OCI-LY1 (cell line): ENCODE results near the gene FANCD2.
"Not testable (repeated sequence)": the region's sequence is repeated elsewhere in the genome, so short reads cannot be mapped to it uniquely, and the experiment has no call there.

ENCODE experiments used
- H2AFZ ChIP-seq: fragments of 200-600 bp; sonication (generic), shearing (Covaris generic); 2 replicates; pipeline ENCODE4 v1.6.0; 2014; ENCODE audit warnings: antibody characterized with exemption, mild to moderate bottlenecking, low read length
- H3F3A ChIP-seq: fragments of 200-600 bp; sonication (generic), shearing (Covaris generic); 2 replicates; pipeline ENCODE4 v1.6.0; 2014; ENCODE audit warnings: mild to moderate bottlenecking, antibody characterized with exemption, low read length, moderate library complexity; ENCODE audit not compliant: insufficient read depth
- H3K27ac ChIP-seq: fragments of 200-600 bp; sonication (generic); 2 replicates; pipeline ENCODE4 v1.5.1; 2014; ENCODE audit warnings: low read length, mixed run types, mild to moderate bottlenecking, low read depth; ENCODE audit not compliant: poor library complexity, severe bottlenecking
- H3K27me3 ChIP-seq: fragments of 200-600 bp; sonication (generic); 2 replicates; pipeline ENCODE4 v1.6.0; 2014; ENCODE audit warnings: antibody characterized with exemption, mild to moderate bottlenecking, low read length, moderate library complexity; ENCODE audit not compliant: insufficient read depth
- H3K36me3 ChIP-seq: fragments of 200-600 bp; sonication (generic); 2 replicates; pipeline ENCODE4 v1.6.1; 2014; ENCODE audit warnings: mild to moderate bottlenecking, antibody characterized with exemption, low read length, moderate library complexity, mixed read lengths; ENCODE audit not compliant: insufficient read depth
- H3K4me1 ChIP-seq: fragments of 200-600 bp; sonication (generic); 2 replicates; pipeline ENCODE4 v1.5.1; 2014; ENCODE audit warnings: mild to moderate bottlenecking, low read length, moderate library complexity; ENCODE audit not compliant: insufficient read depth, severe bottlenecking
- H3K4me2 ChIP-seq: fragments of 200-600 bp; sonication (generic), shearing (Covaris generic); 2 replicates; pipeline ENCODE4 v1.6.1; 2014; ENCODE audit warnings: low read length
- H3K4me3 ChIP-seq: fragments of 200-600 bp; sonication (generic); 2 replicates; pipeline ENCODE4 v1.5.1; 2014; ENCODE audit warnings: low read length, low read depth, mild to moderate bottlenecking, mixed read lengths; ENCODE audit not compliant: poor library complexity, severe bottlenecking
- H3K79me2 ChIP-seq: fragments of 200-600 bp; shearing (Covaris generic); 2 replicates; pipeline ENCODE4 v1.6.1; 2016; ENCODE audit warnings: mixed run types, low read length, mixed read lengths; ENCODE audit not compliant: insufficient read depth
- H3K9ac ChIP-seq: fragments of 200-600 bp; sonication (generic), shearing (Covaris generic); 2 replicates; pipeline ENCODE4 v1.6.1; 2014; ENCODE audit warnings: mild to moderate bottlenecking, low read length, mixed read lengths
- H3K9me2 ChIP-seq: fragments of 200-600 bp; sonication (generic), shearing (Covaris generic); 2 replicates; pipeline ENCODE4 v1.6.1; 2014; ENCODE audit warnings: low read depth, mild to moderate bottlenecking, low read length, mixed read lengths
- H3K9me3 ChIP-seq: fragments of 200-600 bp; shearing (Covaris generic); 2 replicates; pipeline ENCODE4 v1.6.1; 2014; ENCODE audit warnings: low read length, mixed read lengths
- H4K20me1 ChIP-seq: fragments of 200-600 bp; sonication (generic), shearing (Covaris generic); 2 replicates; pipeline ENCODE4 v1.6.0; 2016; ENCODE audit warnings: mild to moderate bottlenecking, low read length; ENCODE audit not compliant: insufficient read depth
- EZH2 ChIP-seq: fragments of 200-600 bp; sonication (generic), shearing (Covaris generic); IDR thresholded peaks from 2 replicates; pipeline ENCODE4 v1.8.0; 2017; ENCODE audit warnings: borderline replicate concordance, mixed run types, mild to moderate bottlenecking, antibody characterized with exemption, low read length, moderate library complexity, mixed read lengths
- TF ChIP-seq, protein P1 (sequence below): fragments of 200-600 bp; sonication (generic), shearing (Covaris generic); IDR thresholded peaks from 2 replicates; pipeline ENCODE4 v1.5.1; 2017; ENCODE audit warnings: mild to moderate bottlenecking, antibody characterized with exemption, low read length, moderate library complexity, mixed read lengths

Gene FANCD2

GRCh38 chr3:10055097-10055496 is 28.9 kb downstream of the FANCD2 start:
- no peaks in the 10 kb centered on the region for H4K20me1 ChIP-seq
- TF ChIP-seq, protein P1, sequence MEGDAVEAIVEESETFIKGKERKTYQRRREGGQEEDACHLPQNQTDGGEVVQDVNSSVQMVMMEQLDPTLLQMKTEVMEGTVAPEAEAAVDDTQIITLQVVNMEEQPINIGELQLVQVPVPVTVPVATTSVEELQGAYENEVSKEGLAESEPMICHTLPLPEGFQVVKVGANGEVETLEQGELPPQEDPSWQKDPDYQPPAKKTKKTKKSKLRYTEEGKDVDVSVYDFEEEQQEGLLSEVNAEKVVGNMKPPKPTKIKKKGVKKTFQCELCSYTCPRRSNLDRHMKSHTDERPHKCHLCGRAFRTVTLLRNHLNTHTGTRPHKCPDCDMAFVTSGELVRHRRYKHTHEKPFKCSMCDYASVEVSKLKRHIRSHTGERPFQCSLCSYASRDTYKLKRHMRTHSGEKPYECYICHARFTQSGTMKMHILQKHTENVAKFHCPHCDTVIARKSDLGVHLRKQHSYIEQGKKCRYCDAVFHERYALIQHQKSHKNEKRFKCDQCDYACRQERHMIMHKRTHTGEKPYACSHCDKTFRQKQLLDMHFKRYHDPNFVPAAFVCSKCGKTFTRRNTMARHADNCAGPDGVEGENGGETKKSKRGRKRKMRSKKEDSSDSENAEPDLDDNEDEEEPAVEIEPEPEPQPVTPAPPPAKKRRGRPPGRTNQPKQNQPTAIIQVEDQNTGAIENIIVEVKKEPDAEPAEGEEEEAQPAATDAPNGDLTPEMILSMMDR = no peak
- TF ChIP-seq EZH2 = no peak
- no peaks in the 10 kb centered on the region for H3K79me2 ChIP-seq
- no peaks in the 10 kb centered on the region for H3K27me3 ChIP-seq
- H2AFZ ChIP-seq = no peak overlapping the region
- H3K9me2 ChIP-seq = no peaks in the 10 kb centered on the region
- H3K9me3 ChIP-seq = no peaks in the 10 kb centered on the region
- no peaks in the 10 kb centered on the region for H3F3A ChIP-seq
- no peak overlapping the region for H3K4me3 ChIP-seq
- H3K9ac ChIP-seq = no peak overlapping the region
- no peaks in the 10 kb centered on the region for H3K4me1 ChIP-seq
- H3K27ac ChIP-seq = no peak overlapping the region
- H3K4me2 ChIP-seq = no peak overlapping the region
- H3K36me3 ChIP-seq = peaks cover 39% of the 10 kb centered on the region

DNA sequence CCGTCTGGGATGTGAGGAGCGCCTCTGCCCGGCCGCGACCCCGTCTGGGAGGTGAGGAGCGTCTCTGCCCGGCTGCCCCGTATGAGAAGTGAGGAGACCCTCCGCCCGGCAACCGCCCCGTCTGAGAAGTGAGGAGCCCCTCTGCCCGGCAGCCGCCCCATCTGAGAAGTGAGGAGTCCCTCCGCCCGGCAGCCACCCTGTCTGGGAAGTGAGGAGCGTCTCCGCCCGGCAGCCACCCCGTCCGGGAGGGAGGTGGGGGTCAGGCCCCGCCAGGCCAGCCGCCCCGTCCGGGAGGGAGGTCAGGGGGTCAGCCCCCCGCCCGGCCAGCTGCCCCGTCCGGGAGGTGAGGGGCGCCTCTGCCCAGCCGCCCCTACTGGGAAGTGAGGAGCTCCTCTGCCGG is 43.8 kb downstream of the FANCD2 start:
- H3K27me3 ChIP-seq, H2AFZ ChIP-seq, H3F3A ChIP-seq, H3K4me1 ChIP-seq, H3K9me3 ChIP-seq, H3K9me2 ChIP-seq, H3K4me2 ChIP-seq, H3K4me3 ChIP-seq, H3K79me2 ChIP-seq, H3K9ac ChIP-seq, H3K27ac ChIP-seq, H4K20me1 ChIP-seq: not testable (repeated sequence)
- H3K36me3 ChIP-seq = peaks cover 52% of the 10 kb centered on the region

DNA sequence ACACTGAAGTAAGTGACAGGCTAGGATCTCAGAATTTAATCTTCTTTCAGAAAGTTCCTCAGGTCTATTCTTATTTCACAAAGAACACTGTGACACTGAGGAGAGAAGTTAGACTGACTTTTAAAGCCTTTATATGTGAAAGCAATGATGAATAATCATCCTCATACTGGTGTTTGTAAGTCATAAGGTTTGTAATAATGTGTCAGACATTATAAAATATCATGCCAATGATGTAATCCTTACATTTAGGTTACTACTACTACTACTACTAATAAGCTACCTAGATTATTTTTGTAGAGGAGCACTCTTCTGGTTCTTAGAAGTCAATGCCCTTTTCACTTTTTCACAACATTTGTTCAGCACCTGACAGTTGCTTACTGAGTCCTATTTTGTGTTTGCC is 48.4 kb downstream of the FANCD2 start:
- Histone ChIP-seq H3K9me3 (no peaks in the 10 kb centered on the region), H2AFZ (no peak overlapping the region), H3K27me3 (no peaks in the 10 kb centered on the region), H3K4me1 (no peaks in the 10 kb centered on the region), H4K20me1 (no peaks in the 10 kb centered on the region), H3F3A (no peaks in the 10 kb centered on the region), H3K27ac (no peak overlapping the region), H3K4me2 (no peak overlapping the region), H3K4me3 (no peak overlapping the region), H3K79me2 (no peaks in the 10 kb centered on the region), H3K9me2 (no peaks in the 10 kb centered on the region), H3K36me3 (peaks cover 52% of the 10 kb centered on the region), H3K9ac (no peak overlapping the region)
- TF ChIP-seq EZH2 = no peak
- TF ChIP-seq, protein P1 = no peak

- Histone ChIP-seq H2AFZ (no peak overlapping the region), H3K4me1 (no peaks in the 10 kb centered on the region), H3K79me2 (no peaks in the 10 kb centered on the region), H3K9me3 (no peaks in the 10 kb centered on the region), H3K9ac (no peak overlapping the region), H3K9me2 (no peaks in the 10 kb centered on the region), H4K20me1 (no peaks in the 10 kb centered on the region), H3K4me2 (no peak overlapping the region), H3F3A (no peaks in the 10 kb centered on the region), H3K27ac (no peak overlapping the region), H3K4me3 (no peak overlapping the region), H3K27me3 (no peaks in the 10 kb centered on the region), H3K36me3 (peaks cover 86% of the 10 kb centered on the region)
- TF ChIP-seq EZH2 = no peak
Measured at GRCh38 chr3:10081871-10082270, 55.6 kb downstream of the FANCD2 start.
